GM12891 (cell line): ENCODE data around the gene CCNDBP1.

Experiments
- PAX5 ChIP-seq: IDR thresholded peaks from 2 replicates; pipeline ENCODE4 v1.6.1; 2011; ENCODE audit warnings: low read length, moderate library complexity, mild to moderate bottlenecking; ENCODE audit not compliant: insufficient read depth, severe bottlenecking
- POLR2A ChIP-seq: IDR thresholded peaks from 2 replicates; pipeline ENCODE4 v1.6.1; 2011; ENCODE audit warnings: low read depth, low read length, control low read depth
- POLR2AphosphoS5 ChIP-seq: IDR thresholded peaks from 2 replicates; pipeline ENCODE4 v1.6.1; 2011; ENCODE audit warnings: low read depth, low read length, control low read depth
- POU2F2 ChIP-seq: IDR thresholded peaks from 2 replicates; pipeline ENCODE4 v1.6.1; 2011; ENCODE audit warnings: low read depth, mild to moderate bottlenecking, control low read depth, low read length, moderate library complexity
- SPI1 ChIP-seq: IDR thresholded peaks from 2 replicates; pipeline ENCODE4 v1.6.1; 2011; ENCODE audit warnings: low read depth, low read length, control low read depth
- TAF1 ChIP-seq: IDR thresholded peaks from 2 replicates; pipeline ENCODE4 v1.6.1; 2011; ENCODE audit warnings: low read depth, low read length, control low read depth

- TF ChIP-seq POLR2A (no peak), TAF1 (no peak), POLR2AphosphoS5 (no peak), PAX5 (no peak), SPI1 (no peak), POU2F2 (no peak)
These were observed 52.8 kb downstream of the CCNDBP1 start for GRCh38 chr15:43237842-43238470.
